ENCODE results near the gene ZNF439.

DNA sequence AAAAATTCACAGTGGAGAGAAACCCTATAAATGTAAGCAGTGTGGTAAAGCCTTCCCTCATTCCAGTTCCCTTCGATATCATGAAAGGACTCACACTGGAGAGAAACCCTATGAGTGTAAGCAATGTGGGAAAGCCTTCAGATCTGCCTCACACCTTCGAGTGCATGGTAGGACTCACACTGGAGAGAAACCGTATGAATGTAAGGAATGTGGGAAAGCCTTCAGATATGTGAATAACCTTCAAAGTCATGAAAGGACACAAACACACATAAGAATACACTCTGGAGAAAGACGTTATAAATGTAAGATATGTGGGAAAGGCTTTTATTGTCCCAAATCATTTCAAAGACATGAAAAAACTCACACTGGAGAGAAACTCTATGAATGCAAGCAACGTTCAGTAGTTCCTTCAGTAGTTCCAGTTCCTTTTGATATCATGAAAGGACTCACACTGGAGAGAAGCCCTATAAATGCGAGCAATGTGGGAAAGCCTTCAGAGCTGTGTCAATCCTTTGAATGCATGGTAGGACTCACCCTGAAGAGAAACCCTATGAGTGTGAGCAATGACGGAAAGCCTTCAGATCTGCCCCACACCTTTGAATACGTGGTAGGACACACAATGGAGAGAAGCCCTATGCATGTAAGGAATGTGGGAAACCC is 16.1 kb upstream of the ZNF439 start:
- TF ChIP-seq POLR2AphosphoS5 (IDR thresholded peaks at IDR 0.05; ENCODE audit: low read depth, low read length) (no peak), POU2F2 (IDR thresholded peaks at IDR 0.05; ENCODE audit: low read depth, low read length) (no peak), SPI1 (IDR thresholded peaks at IDR 0.05; ENCODE audit: low read depth, low read length) (no peak)
